A549 (cell line): ENCODE results near the gene TMEM63C. TPM values are rescaled to one million over a fixed set of nuclear protein-coding genes. Genes with fewer than 3 reads are reported as not detected.

ENCODE experiments used
- ATAC-seq, 2 experiments: fragments of 200-7000 bp in 1 of 2; fragments of >200 bp in 1 of 2; cut with Nextera tagmentation in 1 of 2; cut with Tn5 transposase in 1 of 2; 3 replicates each; pipeline versions ENCODE4 v1.8.0 to v1.9.1; 2018 to 2020; ENCODE audit warnings: mild to moderate bottlenecking in 1 of 2, moderate library complexity in 1 of 2
- CTCF ChIA-PET: fragments of 300-600 bp; sonication (Branson Sonifier 250); formaldehyde crosslinking; extraction: SDS; loops from one replicate; lab custom pipeline; 2021; ENCODE audit warnings: antibody characterized with exemption, inconsistent platforms; lab: Yijun Ruan, JAX
- POLR2A ChIA-PET: fragments of 350-600 bp; formaldehyde crosslinking; extraction: SDS; loops from one replicate; lab custom pipeline; 2021; ENCODE audit warnings: antibody characterized with exemption, inconsistent platforms; lab: Yijun Ruan, JAX
- DNase-seq, 2 experiments: peaks; one replicate each; pipeline versions ENCODE4 v3.0.0 to v3.0.0-alpha.2; 2011 to 2016; ENCODE audit warnings: low read depth in 1 of 2, low spot score in 1 of 2
- FAIRE-seq: peaks from 2 replicates; lab custom pipeline; 2011; peaks lifted over from hg19 to GRCh38; lab: Jason Lieb, UNC
- H3K27ac ChIP-seq, 2 experiments: fragments of >200 bp; sonication (Bioruptor Twin); formaldehyde crosslinking; 3 replicates each; pipeline ENCODE4 v1.5.1; 2016 to 2017
- H3K4me1 ChIP-seq: fragments of >200 bp; sonication (Bioruptor Twin); formaldehyde crosslinking; 3 replicates; pipeline ENCODE4 v1.6.1; 2016
- H3K4me2 ChIP-seq: fragments of >200 bp; sonication (Bioruptor Twin); formaldehyde crosslinking; 3 replicates; pipeline ENCODE4 v1.6.1; 2016
- H3K4me3 ChIP-seq: fragments of >200 bp; sonication (Bioruptor Twin); formaldehyde crosslinking; 3 replicates; pipeline ENCODE4 v1.5.1; 2016
- H3K9me3 ChIP-seq: fragments of >200 bp; sonication (Bioruptor Twin); formaldehyde crosslinking; 3 replicates; pipeline ENCODE4 v1.6.1; 2016
- ATOH8 ChIP-seq: fragments of 250-450 bp; sonication (Bioruptor Pico); IDR thresholded peaks from 2 replicates; pipeline ENCODE4 v1.5.0; 2020; ENCODE audit warnings: low read depth, mild to moderate bottlenecking, moderate library complexity
- BHLHE40 ChIP-seq: IDR thresholded peaks from 2 replicates; pipeline ENCODE4 v1.6.1; 2012; ENCODE audit warnings: low read depth, low read length, inconsistent platforms
- CHD2 ChIP-seq: fragments of 150-350 bp; IDR thresholded peaks from 2 replicates; pipeline ENCODE4 v1.6.1; 2014; ENCODE audit warnings: low read length; ENCODE audit not compliant: partially characterized antibody
- CHD4 ChIP-seq: fragments of 200-600 bp; sonication (generic); IDR thresholded peaks from 2 replicates; pipeline ENCODE4 v1.6.1; 2016; ENCODE audit warnings: antibody characterized with exemption, mild to moderate bottlenecking, borderline replicate concordance
- CTCF ChIP-seq: fragments of >200 bp; sonication (Bioruptor Twin); formaldehyde crosslinking; IDR thresholded peaks from 3 replicates; pipeline ENCODE4 v1.5.1; 2016
- FOXS1 ChIP-seq: fragments of 250-450 bp; sonication (Bioruptor Pico); IDR thresholded peaks from 2 replicates; pipeline ENCODE4 v1.5.0; 2020; ENCODE audit warnings: mild to moderate bottlenecking, moderate library complexity
- GATA3 ChIP-seq: IDR thresholded peaks from 2 replicates; pipeline ENCODE4 v1.6.1; 2012; ENCODE audit warnings: borderline replicate concordance
- HDAC2 ChIP-seq: fragments of 200-600 bp; sonication (generic); IDR thresholded peaks from 2 replicates; pipeline ENCODE4 v1.6.1; 2016
- HES2 ChIP-seq: fragments of >200 bp; sonication (Bioruptor Twin); formaldehyde crosslinking; IDR thresholded peaks from 2 replicates; pipeline ENCODE4 v1.6.1; 2016
- HMGXB4 ChIP-seq: fragments of 250-450 bp; sonication (Bioruptor Pico); IDR thresholded peaks from 2 replicates; pipeline ENCODE4 v1.5.0; 2021; ENCODE audit warnings: mild to moderate bottlenecking, moderate library complexity, borderline replicate concordance
- HOXB13 ChIP-seq: fragments of 250-450 bp; sonication (Bioruptor Pico); IDR thresholded peaks from 2 replicates; pipeline ENCODE4 v1.5.0; 2020; ENCODE audit warnings: low read depth, mild to moderate bottlenecking, moderate library complexity
- HOXB5 ChIP-seq: fragments of 250-450 bp; sonication (Bioruptor Pico); IDR thresholded peaks from 2 replicates; pipeline ENCODE4 v1.5.0; 2020; ENCODE audit warnings: mild to moderate bottlenecking, moderate library complexity
- MAX ChIP-seq: IDR thresholded peaks from 2 replicates; pipeline ENCODE4 v1.6.1; 2012
- MYC ChIP-seq: IDR thresholded peaks from 2 replicates; pipeline ENCODE4 v1.6.1; 2012; ENCODE audit warnings: mild to moderate bottlenecking, inconsistent platforms, low read length, improper control_type of control experiment, borderline replicate concordance
- NFE2L2 ChIP-seq: fragments of 150-350 bp; conservative IDR thresholded peaks from 2 replicates; pipeline ENCODE4 v1.6.1; 2014; ENCODE audit warnings: low read length
- NPAS2 ChIP-seq: fragments of 250-450 bp; sonication (Bioruptor Pico); IDR thresholded peaks from 2 replicates; pipeline ENCODE4 v1.8.0; 2022; ENCODE audit warnings: mild to moderate bottlenecking, moderate library complexity, borderline replicate concordance
- PBX3 ChIP-seq: IDR thresholded peaks from 2 replicates; pipeline ENCODE4 v1.6.1; 2012
- PHF8 ChIP-seq: fragments of 200-600 bp; sonication (generic); IDR thresholded peaks from 2 replicates; pipeline ENCODE4 v1.6.1; 2016; ENCODE audit warnings: low read depth, mild to moderate bottlenecking, antibody characterized with exemption, moderate library complexity, borderline replicate concordance
- POLR2A ChIP-seq: IDR thresholded peaks from 2 replicates; pipeline ENCODE4 v1.6.1; 2012; ENCODE audit warnings: mild to moderate bottlenecking, low read length
- RFX5 ChIP-seq: fragments of 450-650 bp; IDR thresholded peaks from 2 replicates; pipeline ENCODE4 v1.7.1; 2014; ENCODE audit warnings: antibody characterized with exemption, mild to moderate bottlenecking, moderate library complexity
- RNF2 ChIP-seq: fragments of 200-600 bp; sonication (generic); IDR thresholded peaks from 2 replicates; pipeline ENCODE4 v1.6.1; 2016; ENCODE audit warnings: low read depth, mild to moderate bottlenecking, antibody characterized with exemption, moderate library complexity, borderline replicate concordance
- SREBF2 ChIP-seq: fragments of 450-650 bp; IDR thresholded peaks from 2 replicates; pipeline ENCODE4 v1.6.1; 2014; ENCODE audit warnings: mild to moderate bottlenecking, moderate library complexity
- TP53 ChIP-seq: fragments of 250-450 bp; sonication (Bioruptor Pico); IDR thresholded peaks from 2 replicates; pipeline ENCODE4 v1.5.0; 2021; ENCODE audit warnings: mild to moderate bottlenecking, moderate library complexity
- USF2 ChIP-seq: fragments of 450-650 bp; IDR thresholded peaks from 2 replicates; pipeline ENCODE4 v1.6.1; 2014; ENCODE audit warnings: antibody characterized with exemption
- WGBS: methylation state at CpG from one replicate; pipeline ENCODE4 v1.1.6; 2017; ENCODE audit errors: missing lambda C conversion rate; 5-methylcytosine and 5-hydroxymethylcytosine counted together
- polyA plus RNA-seq, 4 experiments: library from polyadenylated mRNA; depleted of rRNA in 3 of 4; stranded (reverse); fragments of >200 nt; fragmentation: RNase III in 1 of 4; extraction: RNeasy Plus Mini Kit Qiagen cat#74134 plus additional on column Dnase treatment in 1 of 4; gene quantifications; 2 replicates in 3 of 4; 3 replicates in 1 of 4; pipeline ENCODE4 v1.2.3, GENCODE V29; 2011 to 2017

The TMEM63C gene
- polyA plus RNA-seq, 2 of the 4 experiments (the other 2 are of a cell fraction) = 0.43 to 0.57 TPM

GRCh38 chr14:77230914-77231313 is 49.3 kb downstream of the TMEM63C start:
- 0% methylated on average over 2 of the region's 2 CpGs for WGBS
- POLR2A ChIA-PET = no interaction called here
- H3K4me1 ChIP-seq = no peaks in the 10 kb centered on the region
- TF ChIP-seq HOXB5 (CRISPR knock-in tag) = no peak
- TF ChIP-seq MAX = no peak
- no peak for TF ChIP-seq PBX3
- TF ChIP-seq CHD2 = no peak
- TF ChIP-seq FOXS1 (CRISPR knock-in tag) = no peak
- no peak for TF ChIP-seq HMGXB4 (CRISPR knock-in tag)
- TF ChIP-seq TP53 (CRISPR knock-in tag) = no peak
- no peak for TF ChIP-seq POLR2A
- no peak for TF ChIP-seq USF2
- no peak for TF ChIP-seq CTCF
- no peak for TF ChIP-seq PHF8
- TF ChIP-seq, all 56 proteins: peak for 0
- Histone ChIP-seq H3K4me3 (no peak overlapping the region), H3K27ac (no peak overlapping the region), H3K4me2 (no peak overlapping the region), H3K9me3 (no peaks in the 10 kb centered on the region)
- CTCF ChIA-PET = interaction anchor here (3.5 kb wide), 1 partner anchor 79 kb away, joined by 15 read pairs; no protein-coding TSS in a partner anchor
- DNase-seq (no peak), FAIRE-seq (no peak), ATAC-seq (no peak)

- ChIA-PET CTCF (no interaction called here), POLR2A (no interaction called here)
- DNase-seq (no peak), ATAC-seq (no peak), FAIRE-seq (no peak)
- Histone ChIP-seq H3K4me3 (no peak overlapping the region), H3K4me2 (no peak overlapping the region), H3K9me3 (no peaks in the 10 kb centered on the region), H3K4me1 (no peaks in the 10 kb centered on the region), H3K27ac (no peak overlapping the region)
- WGBS = 3% methylated on average over 3 of the region's 3 CpGs
- TF ChIP-seq NPAS2 (no peak), ATOH8 (CRISPR knock-in tag) (no peak), RNF2 (no peak), HDAC2 (no peak), CHD4 (no peak), SREBF2 (no peak), HOXB13 (no peak), POLR2A (no peak), RFX5 (no peak), PBX3 (no peak), BHLHE40 (no peak), MYC (no peak), PHF8 (no peak), NFE2L2 (no peak), TP53 (CRISPR knock-in tag) (no peak), GATA3 (no peak), HOXB5 (CRISPR knock-in tag) (no peak), HES2 (no peak), FOXS1 (CRISPR knock-in tag) (no peak)
These were observed 50.1 kb downstream of the TMEM63C start for GRCh38 chr14:77231721-77232120.
